SK-MEL-5 (cell line): Measurements from ENCODE around the gene MYH11. TPM values are rescaled to one million over a fixed set of nuclear protein-coding genes. Genes with fewer than 3 reads are reported as not detected.
"Not testable (repeated sequence)": the region's sequence is repeated elsewhere in the genome, so short reads cannot be mapped to it uniquely, and the experiment has no call there.

Experiments
- DNase-seq: peaks from one replicate; pipeline ENCODE4 v3.0.0-alpha.2; 2016; ENCODE audit warnings: low read depth, low spot score
- in situ Hi-C: cut with HindIII; loops from 2 replicates; pipeline ENCODE4 v1.10.0; 2016; ENCODE audit warnings: low sequenced_read_pairs, high pct_unique_total_duplicates, low pct_unique_long_range_greater_than_20kb
- total RNA-seq: library from RNA; depleted of rRNA; stranded (reverse); fragments of >200 nt; shearing (Covaris generic); gene quantifications from 2 replicates; pipeline ENCODE4 v1.2.3, GENCODE V29; 2014

The MYH11 gene
- total RNA-seq, 1 experiment from 2014 or later, result not detected

- DNase-seq, result no peak
- in situ Hi-C loops, result no loop called here
Observed at GRCh38 chr16:15752717-15753488, 103.9 kb downstream of the MYH11 start.

- DNase-seq, result no peak
Observed at GRCh38 chr16:15751940-15752339, 104.9 kb downstream of the MYH11 start.

GRCh38 chr16:15749985-15750384 lies 106.8 kb downstream of the MYH11 start:
- in situ Hi-C loops, result no loop called here
- DNase-seq, result no peak

More at GRCh38 chr16:15751940-15752339, 104.9 kb downstream of the MYH11 start:
- in situ Hi-C loops, result no loop called here

- DNase-seq, result no peak
- in situ Hi-C loops, result no loop called here
Observed at GRCh38 chr16:15749371-15749770, 107.5 kb downstream of the MYH11 start.

DNA sequence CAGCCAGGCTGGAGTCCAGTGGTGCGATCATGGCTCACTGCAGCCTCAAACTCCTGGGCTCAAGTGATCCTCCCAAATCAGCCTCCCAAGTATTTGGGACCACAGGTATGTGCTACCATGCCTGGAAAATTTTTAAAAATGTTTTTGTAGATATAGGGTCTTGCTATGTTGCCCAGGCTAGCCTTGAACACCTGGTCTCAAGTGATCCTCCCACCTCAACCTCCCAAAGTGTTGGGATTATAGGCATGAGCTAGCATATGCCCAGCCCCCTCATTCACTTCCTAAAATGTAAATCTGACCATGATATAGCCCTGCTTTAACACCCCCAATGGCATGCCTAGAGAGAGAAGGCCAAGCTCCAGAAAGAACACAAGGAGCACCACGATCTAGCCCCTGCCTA lies 108.2 kb downstream of the MYH11 start:
- in situ Hi-C loops, result no loop called here
- no peak for DNase-seq

- in situ Hi-C loops, result no loop called here
Observed at GRCh38 chr16:15747937-15748336, 108.9 kb downstream of the MYH11 start.

DNA sequence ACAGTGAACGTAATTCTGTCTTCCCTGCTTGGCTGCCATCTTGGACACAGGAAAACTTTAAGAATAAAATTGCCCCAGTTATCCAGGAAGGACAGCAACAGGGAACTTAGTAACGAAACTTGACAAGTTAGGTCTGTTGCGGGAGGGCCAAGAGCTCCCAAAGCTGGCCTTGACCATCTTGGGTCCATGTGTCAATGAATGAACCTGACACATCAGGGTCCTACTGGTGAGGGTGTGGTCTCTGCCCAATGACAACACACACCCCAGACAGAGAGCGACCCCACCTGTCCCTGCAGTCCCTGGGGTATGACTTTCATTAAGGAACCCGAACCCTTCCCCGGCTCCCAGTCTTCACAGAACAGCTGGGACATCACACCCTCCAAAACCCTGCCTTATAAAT lies 110.5 kb downstream of the MYH11 start:
- in situ Hi-C loops, result no loop called here
- DNase-seq, result no peak

More at GRCh38 chr16:15747937-15748336, 108.9 kb downstream of the MYH11 start:
- DNase-seq, result no peak

DNA sequence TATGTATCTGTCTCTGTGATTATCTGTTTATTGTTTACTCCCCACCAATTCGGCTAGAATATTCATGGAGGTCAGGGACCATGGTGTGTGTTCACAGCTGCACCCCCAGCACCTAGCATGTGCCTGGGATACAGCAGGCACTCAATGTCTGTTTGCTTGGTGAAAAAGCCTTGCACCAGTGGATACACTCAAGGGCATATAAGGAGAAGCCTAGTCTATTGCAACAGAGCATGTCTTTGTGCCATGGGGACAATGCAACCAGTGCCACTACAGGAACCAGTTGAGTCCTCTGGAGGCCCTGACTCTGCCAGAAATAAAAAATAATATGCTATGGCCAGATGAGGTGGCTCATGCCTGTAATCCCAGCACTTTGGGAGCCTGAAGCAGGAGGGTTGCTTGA lies 113.2 kb downstream of the MYH11 start:
- in situ Hi-C loops, result no loop called here

DNA sequence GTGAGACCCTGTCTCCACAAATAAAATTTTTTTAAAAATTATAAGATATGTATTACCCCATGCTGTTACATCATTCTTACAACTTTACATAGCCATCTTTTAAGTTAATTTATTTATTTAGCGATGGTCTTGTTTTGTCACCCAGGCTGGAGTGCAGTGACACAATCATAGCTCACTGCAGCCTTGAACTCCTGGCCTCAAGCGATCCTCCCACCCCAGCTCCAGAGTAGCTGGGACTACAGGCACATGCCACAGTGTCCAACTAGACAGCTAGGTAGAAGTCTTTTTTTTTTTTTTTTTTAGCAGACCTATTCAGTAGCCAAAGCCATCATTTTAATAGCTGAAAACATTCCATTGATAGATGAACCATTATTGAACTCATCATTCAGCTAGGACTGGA lies 114.1 kb downstream of the MYH11 start:
- in situ Hi-C loops, result no loop called here

More for the DNA sequence above, 113.2 kb downstream of the MYH11 start:
- no peak for DNase-seq

DNA sequence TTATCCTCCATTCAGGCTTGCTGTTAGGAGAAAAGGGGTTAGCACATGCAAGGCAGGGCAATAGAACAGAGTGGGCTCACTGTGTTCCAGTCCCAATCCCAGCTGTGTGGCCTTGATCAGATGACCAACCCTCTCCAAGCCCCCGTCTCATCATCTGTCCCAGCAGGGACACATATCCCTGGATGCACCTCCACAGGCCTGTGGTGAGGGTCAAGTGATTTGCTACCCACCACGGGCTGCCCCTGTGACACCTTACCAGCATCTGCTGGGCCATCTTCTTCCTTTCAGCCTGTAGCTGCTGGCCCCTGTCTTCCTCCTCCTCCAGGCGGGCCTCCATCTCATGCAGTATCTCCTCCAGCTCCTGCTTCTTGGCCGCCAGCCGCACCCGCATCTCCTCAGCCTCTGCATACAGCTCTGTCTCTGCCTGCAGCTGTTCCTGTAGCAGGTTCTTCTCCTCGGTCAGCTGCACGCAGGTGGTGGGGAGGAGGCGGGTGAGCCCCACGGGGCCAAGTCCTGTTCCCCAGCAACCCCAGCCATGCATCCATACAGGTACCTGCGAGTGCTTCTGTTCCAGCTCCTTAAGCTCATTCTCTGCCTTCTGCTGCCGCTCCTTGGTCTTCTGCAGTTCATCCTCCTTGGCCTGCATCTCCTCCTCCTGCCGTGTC lies 115.5 kb downstream of the MYH11 start:
- in situ Hi-C loops, result no loop called here
- DNase-seq, result no peak

More for the DNA sequence above, 114.1 kb downstream of the MYH11 start:
- DNase-seq, result no peak

DNA sequence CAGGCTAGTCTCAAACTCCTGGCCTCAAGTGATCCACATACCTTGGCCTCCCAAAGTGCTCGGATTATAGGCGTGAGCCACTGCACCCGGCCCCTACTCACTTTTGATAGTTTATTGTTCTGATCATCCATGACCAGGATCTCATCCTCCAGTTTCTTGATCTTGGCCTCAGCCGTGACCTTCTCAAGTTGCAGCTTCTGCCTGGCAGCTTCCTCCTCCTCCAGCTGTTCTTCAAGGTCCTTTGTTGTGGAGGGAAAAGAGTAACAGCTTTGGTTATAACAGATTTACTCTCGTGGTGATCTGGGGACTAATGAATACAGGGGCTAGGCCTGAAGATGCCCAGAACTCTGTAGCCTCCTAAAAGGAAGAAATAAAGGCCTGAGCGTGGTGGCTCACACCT lies 116.9 kb downstream of the MYH11 start:
- in situ Hi-C loops, result no loop called here

DNA sequence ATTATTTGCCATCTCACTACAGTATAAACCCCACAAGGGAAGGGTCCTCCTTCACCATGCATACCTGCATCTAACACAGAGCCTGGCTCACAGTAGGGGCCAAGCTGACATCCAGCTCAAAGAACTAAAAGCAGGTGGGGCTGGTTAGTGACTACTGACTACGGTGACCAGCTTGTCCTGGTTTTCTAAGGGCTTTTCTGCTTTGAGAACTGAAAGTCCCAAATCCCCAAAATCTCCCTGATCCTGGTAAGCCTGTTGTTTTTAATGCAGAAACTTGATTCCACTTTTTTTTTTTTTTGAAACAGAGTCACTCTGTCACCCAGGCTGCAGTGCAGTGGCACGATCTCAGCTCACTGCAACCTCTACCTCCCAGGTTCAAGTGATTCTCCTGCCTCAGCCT lies 117.4 kb downstream of the MYH11 start:
- in situ Hi-C loops, result no loop called here
- DNase-seq, result no peak

More for the DNA sequence above, 116.9 kb downstream of the MYH11 start:
- no peak for DNase-seq

GRCh38 chr16:15737140-15737644 lies 119.6 kb downstream of the MYH11 start:
- in situ Hi-C loops, result no loop called here
- DNase-seq, result no peak

- DNase-seq, result no peak
- in situ Hi-C loops, result no loop called here
Observed at GRCh38 chr16:15736529-15736928, 120.3 kb downstream of the MYH11 start.

DNA sequence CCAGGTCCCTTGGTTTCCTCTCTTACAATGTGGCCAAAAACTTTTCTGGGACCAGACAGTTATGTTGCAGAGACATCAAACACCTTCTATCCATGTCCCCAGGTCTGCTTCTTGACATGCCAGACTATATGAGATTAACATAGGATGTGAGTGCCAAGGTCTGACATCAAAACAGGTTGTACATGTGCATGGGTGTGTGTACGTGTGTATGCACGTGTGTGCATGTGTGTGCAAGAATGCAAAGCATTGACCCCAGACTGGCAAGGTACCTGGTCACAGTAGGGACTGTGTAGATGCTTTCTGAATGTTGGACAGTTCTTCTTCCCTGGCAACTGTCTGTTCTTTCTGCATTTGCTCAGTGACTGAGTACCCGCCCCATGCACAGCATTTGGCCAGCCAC lies 121.2 kb downstream of the MYH11 start:
- in situ Hi-C loops, result no loop called here
- no peak for DNase-seq

DNA sequence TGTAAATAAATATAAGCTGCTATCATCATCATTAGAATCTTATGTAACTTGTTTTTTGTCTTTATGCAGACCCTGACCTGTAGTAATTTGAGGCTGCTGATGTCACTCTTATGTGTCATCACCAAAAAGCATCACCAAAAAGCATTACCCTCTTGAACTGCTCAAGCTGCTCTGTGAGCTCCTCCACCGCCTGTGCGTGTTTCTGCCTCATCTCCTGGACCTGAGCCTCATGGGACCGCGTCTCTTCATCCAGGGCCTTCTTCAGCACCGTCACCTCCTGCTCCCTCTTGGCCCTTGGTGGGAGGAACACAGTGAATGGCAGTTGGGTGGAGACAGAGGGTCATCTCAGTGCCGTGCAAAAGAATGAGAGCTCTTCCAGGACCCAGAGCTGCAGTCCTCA lies 124.4 kb downstream of the MYH11 start:
- in situ Hi-C loops, result no loop called here
- no peak for DNase-seq

GRCh38 chr16:15729152-15729551 lies 127.7 kb downstream of the MYH11 start:
- DNase-seq, result no peak
- in situ Hi-C loops, result no loop called here

DNA sequence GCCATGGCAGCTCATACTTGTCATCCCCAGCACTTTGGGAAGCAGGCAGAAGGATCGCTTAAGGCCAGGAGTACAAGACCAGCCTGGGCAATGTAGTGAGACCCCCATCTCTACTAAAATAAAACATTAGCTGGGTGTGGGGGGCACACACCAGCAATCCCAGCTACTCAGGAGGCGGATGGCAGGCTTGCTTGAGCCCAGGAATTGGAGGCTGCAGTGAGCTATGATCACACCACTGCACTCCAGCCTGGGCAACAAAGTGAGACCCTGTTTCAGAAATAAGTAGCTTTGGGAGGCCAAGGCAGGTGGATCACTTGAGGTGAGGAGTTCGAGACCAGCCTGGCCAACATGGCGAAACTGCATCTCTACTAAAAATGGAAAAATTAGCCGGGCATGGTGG lies 129.1 kb downstream of the MYH11 start:
- in situ Hi-C loops, result not testable (repeated sequence)

GRCh38 chr16:15726715-15727114 lies 130.1 kb downstream of the MYH11 start:
- in situ Hi-C loops, result no loop called here
- DNase-seq, result no peak

More for the DNA sequence above, 129.1 kb downstream of the MYH11 start:
- not testable (repeated sequence) for DNase-seq
